Omental fat pad (tissue), 4 donors: ENCODE data around the gene IQCK. TPM values are rescaled to one million over a fixed set of nuclear protein-coding genes. Genes with fewer than 3 reads are reported as not detected.
"Not testable (repeated sequence)": the region's sequence is repeated elsewhere in the genome, so short reads cannot be mapped to it uniquely, and the experiment has no call there.

Experiments used
- ATAC-seq: fragments of 150-250 bp; one replicate; pipeline ENCODE4 v1.9.1; 2016; ENCODE audit warnings: mild to moderate bottlenecking, moderate library complexity; ENCODE audit not compliant: low FRiP score
- DNase-seq: peaks from one replicate; pipeline ENCODE4 v3.0.0-alpha.2; 2019; ENCODE audit warnings: low spot score
- CTCF ChIP-seq, 3 donors: fragments of 450-650 bp; IDR thresholded peaks; one replicate each; pipeline ENCODE4 v1.5.1; 2016 to 2017; ENCODE audit warnings: antibody characterized with exemption in 3 of 3, mild to moderate bottlenecking in 3 of 3, moderate library complexity in 2 of 3
- total RNA-seq, 4 donors: library from RNA; depleted of rRNA; stranded (reverse); fragments of >200 nt; gene quantifications; one replicate each; pipeline ENCODE4 v1.1.0, GENCODE V29; 2016

IQCK gene
- total RNA-seq, 4 donors from 2014 or later, result 14.5 to 28.2 (median 18.9) TPM

- DNase-seq (no peak), ATAC-seq (no peak)
Observed at GRCh38 chr16:19710991-19711545, 7.0 kb upstream of the IQCK start.

DNA sequence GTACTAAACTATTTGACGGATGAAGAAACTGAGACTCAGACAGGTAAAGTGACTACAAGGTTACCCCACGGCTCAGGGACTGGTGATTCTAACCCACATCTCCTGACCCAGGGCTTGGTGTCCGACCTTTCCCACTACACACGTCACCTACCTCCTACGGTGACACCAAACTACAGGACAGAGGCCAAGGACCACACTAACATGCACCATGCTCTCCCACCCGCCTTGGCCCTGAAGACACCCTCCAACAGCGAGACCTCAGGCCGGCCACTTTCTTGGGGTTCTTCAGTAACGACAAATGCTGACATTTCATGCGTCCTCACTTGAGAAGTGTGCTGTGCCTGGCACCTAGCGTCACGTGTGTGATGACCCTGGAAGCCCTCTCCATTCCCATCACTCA is 6.4 kb upstream of the IQCK start:
- ATAC-seq, result no peak
- no peak for TF ChIP-seq CTCF (IDR thresholded peaks at IDR 0.05)
- no peak for DNase-seq

More at GRCh38 chr16:19710991-19711545, 7.0 kb upstream of the IQCK start:
- TF ChIP-seq CTCF (IDR thresholded peaks at IDR 0.05), result no peak

DNA sequence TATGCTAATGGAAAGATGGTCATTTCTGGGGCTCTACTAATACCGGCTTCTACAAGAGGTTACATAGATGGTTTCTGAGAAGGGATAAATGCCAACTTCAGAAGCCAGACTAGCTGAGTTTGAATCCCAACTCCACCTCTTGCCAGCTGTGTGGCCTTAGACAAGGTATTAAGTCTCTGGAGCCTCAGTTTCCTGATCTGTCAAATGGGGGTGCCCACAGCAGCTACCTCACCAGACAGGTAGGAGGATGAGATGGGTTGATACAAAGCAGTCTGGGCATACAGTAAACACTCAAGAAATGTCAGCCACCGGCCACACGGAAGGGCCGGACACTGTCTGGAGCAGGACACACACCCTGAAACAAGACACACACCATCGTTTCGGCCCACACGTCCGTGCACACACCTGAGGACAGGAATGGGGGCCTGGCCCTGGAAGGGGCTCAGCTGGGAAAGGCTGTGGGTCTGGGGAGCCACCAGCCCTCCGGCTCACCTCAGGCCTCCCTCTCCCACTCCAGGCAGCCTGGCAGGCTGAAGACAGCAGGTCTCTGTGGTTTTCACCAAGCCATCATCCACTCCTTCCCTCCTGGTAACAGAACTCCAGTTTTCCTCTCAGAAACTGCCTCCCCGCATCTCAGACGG is 5.5 kb upstream of the IQCK start:
- ATAC-seq (no peak), DNase-seq (no peak)
- no peak for TF ChIP-seq CTCF (IDR thresholded peaks at IDR 0.05)

- no peak for DNase-seq
- no peak for TF ChIP-seq CTCF (IDR thresholded peaks at IDR 0.05)
- no peak for ATAC-seq
Observed at GRCh38 chr16:19713697-19714096, 4.4 kb upstream of the IQCK start.

GRCh38 chr16:19715566-19715965 is 2.5 kb upstream of the IQCK start:
- DNase-seq (no peak), ATAC-seq (no peak)
- TF ChIP-seq CTCF (IDR thresholded peaks at IDR 0.05), result no peak

GRCh38 chr16:19716183-19716582 is 1.9 kb upstream of the IQCK start:
- ATAC-seq (no peak), DNase-seq (no peak)
- no peak for TF ChIP-seq CTCF (IDR thresholded peaks at IDR 0.05)

- DNase-seq, ATAC-seq: not testable (repeated sequence)
Observed at GRCh38 chr16:19716728-19717127, 1.3 kb upstream of the IQCK start.
